ENCODE data around the gene SLC44A3. TPM values are rescaled to one million over a fixed set of nuclear protein-coding genes. Genes with fewer than 3 reads are reported as not detected.
A peak's percentile ranks its signal among the peaks of the same experiment; 100 is the strongest.

SLC44A3 gene
- total and polyA plus RNA-seq, 2 experiments from 2014 or later = 2.9 to 4.5 TPM

- peaks cover 33% of the 10 kb centered on the region for H3K36me3 Mint-ChIP-seq (ENCODE audit: low read depth)
- H3K27ac Mint-ChIP-seq = peak overlapping the region; percentile 98
- peaks cover 12% of the 10 kb centered on the region for H3F3A ChIP-seq (replicated peaks; ENCODE audit: low read depth)
- H3K4me3 ChIP-seq = peak overlapping the region; percentile 92
- peaks cover 4% of the 10 kb centered on the region; the same call in 1 of the 3 replicates for H3K9me3 Mint-ChIP-seq
- no peaks in the 10 kb centered on the region for H3K36me3 ChIP-seq (ENCODE audit: insufficient read depth)
- TF ChIP-seq STAT1 (IDR thresholded peaks at IDR 0.05; ENCODE audit: unreplicated experiment) (no peak), NANOG (IDR thresholded peaks at IDR 0.05; ENCODE audit: borderline replicate concordance) (no peak), ZNF462 (CRISPR knock-in tag; IDR thresholded peaks at IDR 0.05) (no peak), REST (IDR thresholded peaks at IDR 0.05; ENCODE audit: unreplicated experiment) (no peak), ETS1 (IDR thresholded peaks at IDR 0.05) (no peak), EZH2 (IDR thresholded peaks at IDR 0.05; ENCODE audit: low read depth, unreplicated experiment) (no peak), ZNF114 (CRISPR knock-in tag; IDR thresholded peaks at IDR 0.05) (no peak), JUNB (IDR thresholded peaks at IDR 0.05; ENCODE audit: unreplicated experiment) (no peak), EZH2phosphoT487 (IDR thresholded peaks at IDR 0.05; ENCODE audit: unreplicated experiment) (no peak), CTCF (conservative IDR thresholded peaks at IDR 0.05; ENCODE audit: low read depth in 2 of 2) (no peak), CREB1 (CRISPR knock-in tag; IDR thresholded peaks at IDR 0.05; ENCODE audit: low read depth) (no peak), ZNF331 (CRISPR knock-in tag; IDR thresholded peaks at IDR 0.05; ENCODE audit: low read depth) (no peak), POLR2AphosphoS5 (IDR thresholded peaks at IDR 0.05; ENCODE audit: low read depth) (no peak)
- H3K4me1 ChIP-seq (ENCODE audit: insufficient read depth) = peaks cover 67% of the 10 kb centered on the region
- H3K79me2 ChIP-seq (replicated peaks; ENCODE audit: insufficient read depth) = peaks cover 81% of the 10 kb centered on the region
- peaks cover 20% of the 10 kb centered on the region for H3K27me3 Mint-ChIP-seq (ENCODE audit: insufficient read depth, low read depth, poor library complexity)
- H3K4me1 Mint-ChIP-seq = peaks cover 72% of the 10 kb centered on the region
- H3K27me3 ChIP-seq (ENCODE audit: insufficient read depth) = no peaks in the 10 kb centered on the region
- ATAC-seq = no peak
- H3K4me3 Mint-ChIP-seq = peak overlapping the region; percentile 98
- peak overlapping the region; percentile 75 for H3K27ac ChIP-seq (ENCODE audit: low read depth)
- H3K4me2 ChIP-seq = peak overlapping the region; percentile 82
- no peaks in the 10 kb centered on the region for H3K9me2 ChIP-seq (ENCODE audit: insufficient read depth)
- H2AFZ ChIP-seq = no peak overlapping the region
- peaks cover 50% of the 10 kb centered on the region for H4K20me1 ChIP-seq (replicated peaks; ENCODE audit: insufficient read depth)
- DNase-seq (ENCODE audit: low spot score) = no peak
These were observed 104.8 kb downstream of the SLC44A3 start for GRCh38 chr1:94925004-94925403.

All from GM23338 (cell line).